Stimulated activated naive B cell treated with anti-CD40 and anti-IgM and Interleukin-4, amounts not matched to agents 10 μg/mL and 1 μg/mL and 100 μg/mL, for 72 hours (primary cell): Measurements from ENCODE around the gene BOLL.

Experiments used
- ATAC-seq, 2 donors: fragments of 150-1000 bp; cut with Tn5 transposase; replicated peaks; 2 replicates each; pipeline ENCODE4 v1.10.0; 2021; ENCODE audit warnings: moderate library complexity in 1 of 2
- DNase-seq: peaks from one replicate; pipeline ENCODE4 v3.0.0; 2021
- H3K27ac Mint-ChIP-seq: one replicate; pipeline ENCODE4 v1.8.0; 2022; ENCODE audit warnings: mild to moderate bottlenecking, mixed read lengths
- H3K27me3 Mint-ChIP-seq, 2 donors: one replicate each; pipeline ENCODE4 v1.8.0; 2022; ENCODE audit warnings: mixed read lengths in 2 of 2
- H3K36me3 Mint-ChIP-seq, 2 donors: one replicate each; pipeline ENCODE4 v1.8.0; 2022; ENCODE audit warnings: mixed read lengths in 2 of 2, mild to moderate bottlenecking in 1 of 2
- H3K4me1 Mint-ChIP-seq, 2 donors: one replicate each; pipeline ENCODE4 v1.8.0; 2022; ENCODE audit warnings: mixed read lengths in 2 of 2, mild to moderate bottlenecking in 1 of 2
- H3K4me3 Mint-ChIP-seq, 2 donors: one replicate each; pipeline ENCODE4 v1.8.0; 2022; ENCODE audit warnings: mild to moderate bottlenecking in 2 of 2, mixed read lengths in 2 of 2, moderate library complexity in 1 of 2
- H3K9me3 Mint-ChIP-seq, 2 donors: one replicate each; pipeline ENCODE4 v1.8.0; 2022; ENCODE audit warnings: mixed read lengths in 2 of 2, mild to moderate bottlenecking in 1 of 2

BOLL gene

DNA sequence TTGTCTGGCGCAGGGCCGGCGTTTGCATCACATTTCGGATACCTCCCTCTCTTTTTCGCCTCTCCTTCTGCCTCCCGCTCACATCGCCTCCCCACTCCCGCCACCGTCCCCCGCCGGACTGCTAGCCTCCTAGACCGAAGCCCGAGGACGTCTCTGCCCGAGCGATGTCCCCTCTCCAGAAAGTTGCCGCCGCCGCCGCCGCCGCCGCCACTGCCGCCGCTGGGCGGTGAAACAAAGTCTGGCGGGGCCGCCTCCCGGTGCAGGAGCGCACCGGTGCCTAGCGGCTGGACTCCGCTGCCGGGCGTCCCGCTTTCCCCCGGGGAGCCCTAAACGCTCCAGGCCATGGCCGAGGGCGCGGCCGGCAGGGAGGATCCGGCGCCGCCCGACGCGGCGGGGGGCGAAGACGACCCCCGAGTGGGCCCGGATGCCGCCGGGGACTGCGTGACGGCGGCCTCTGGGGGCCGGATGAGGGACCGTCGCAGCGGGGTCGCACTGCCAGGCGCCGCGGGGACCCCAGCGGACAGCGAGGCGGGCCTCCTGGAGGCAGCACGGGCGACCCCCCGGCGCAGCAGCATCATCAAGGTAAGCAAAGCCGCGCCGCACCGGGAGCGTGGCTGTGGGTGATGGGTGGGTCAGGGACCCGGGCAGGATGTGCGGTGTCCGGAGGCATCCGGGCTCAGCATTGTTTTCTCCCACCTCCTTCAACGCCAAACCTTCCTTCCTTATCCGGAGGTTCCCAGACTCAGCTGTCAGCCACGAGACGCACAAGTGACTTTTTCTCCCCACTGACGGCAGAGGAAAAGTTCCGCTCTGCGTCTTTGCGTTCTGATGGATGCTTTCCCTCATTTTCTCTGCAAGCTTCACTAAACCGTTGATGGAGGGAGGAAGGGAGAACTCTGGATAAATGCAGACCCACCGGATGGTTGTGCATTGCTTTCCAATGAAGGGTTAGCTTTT is 19.9 kb upstream of the BOLL start:
- no peaks in the 10 kb centered on the region for H3K9me3 Mint-ChIP-seq
- H3K27ac Mint-ChIP-seq, result no peak overlapping the region
- ATAC-seq, result peak; percentile 28 to 46
- DNase-seq, result no peak
- peak overlapping the region; percentile 94 to 96 for H3K4me3 Mint-ChIP-seq
- H3K27me3 Mint-ChIP-seq, result peaks cover 56 to 66% of the 10 kb centered on the region in 2 donors
- H3K36me3 Mint-ChIP-seq, result peaks cover 0 to 1% of the 10 kb centered on the region in 2 donors
- H3K4me1 Mint-ChIP-seq, result peaks cover 14 to 19% of the 10 kb centered on the region in 2 donors

DNA sequence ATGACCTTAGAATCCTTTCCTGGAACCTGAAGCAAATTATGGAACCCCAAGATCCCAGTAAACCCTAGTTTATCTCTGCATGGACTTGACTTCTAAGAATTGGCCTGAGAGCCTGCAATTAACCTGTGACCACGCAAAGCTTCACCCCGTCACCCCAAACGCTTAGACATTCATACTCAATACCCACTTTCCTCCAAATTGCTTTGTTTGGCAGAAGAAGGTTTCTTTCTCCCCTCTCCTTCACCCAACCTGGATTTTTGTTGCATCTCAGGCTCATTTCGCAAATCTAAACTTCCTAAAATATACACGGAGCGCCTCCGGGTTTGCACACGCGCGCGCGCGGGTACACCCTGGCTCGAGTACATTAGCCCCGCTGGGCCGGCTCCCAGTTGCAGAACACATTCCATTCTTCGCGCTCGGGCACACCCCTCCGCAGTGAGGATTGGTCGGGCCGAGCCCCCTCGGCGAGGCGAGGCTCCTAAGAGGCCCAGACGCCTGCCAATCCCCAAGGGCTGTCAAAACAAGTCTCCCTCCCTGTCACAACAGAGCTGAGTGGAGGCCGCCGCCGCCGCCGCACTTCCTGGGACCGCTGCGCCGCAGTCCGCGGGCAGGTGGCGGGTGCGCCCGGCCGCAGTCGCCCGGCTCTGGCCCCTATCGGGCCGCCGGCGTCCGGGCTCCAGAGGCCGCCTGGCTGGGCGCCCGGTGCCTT is 19.1 kb upstream of the BOLL start, which contains the start of gene PLCL1:
TSS of gene PLCL1 (plus strand) at position 545 of the 709 bp plus-strand sequence.
- peaks cover 0 to 1% of the 10 kb centered on the region in 2 donors for H3K36me3 Mint-ChIP-seq
- H3K4me3 Mint-ChIP-seq, result peak within 1 kb of the TSS; percentile 94 to 96
- no peaks in the 10 kb centered on the region for H3K9me3 Mint-ChIP-seq
- peaks cover 56 to 66% of the 10 kb centered on the region in 2 donors for H3K27me3 Mint-ChIP-seq
- DNase-seq (peak; percentile 79), ATAC-seq (peak; percentile 99 to 100)
- H3K4me1 Mint-ChIP-seq, result peaks cover 14 to 19% of the 10 kb centered on the region in 2 donors
- H3K27ac Mint-ChIP-seq, result no peak within 1 kb of the TSS

DNA sequence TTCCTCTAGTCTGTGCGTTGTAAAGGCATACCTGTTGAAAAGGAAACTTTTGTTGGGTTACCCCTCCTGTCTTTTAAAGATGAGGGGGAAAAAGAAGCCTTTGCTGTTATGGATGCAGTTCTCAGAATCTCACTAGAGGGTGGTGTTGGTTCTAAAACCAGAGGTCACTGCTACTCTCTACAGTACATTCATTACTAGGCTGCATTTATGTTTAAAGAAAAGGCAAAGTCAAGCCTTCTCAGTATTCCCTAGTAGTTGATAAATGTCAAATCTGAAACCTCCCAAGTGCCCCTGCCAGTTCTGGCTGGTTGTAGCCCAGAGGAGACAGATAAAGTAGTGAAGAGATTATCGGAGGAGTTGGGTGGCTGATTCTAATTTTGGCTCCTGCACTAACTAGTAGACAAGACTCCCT is 17.9 kb upstream of the BOLL start:
- Mint-ChIP-seq H3K36me3 (peaks cover 0 to 1% of the 10 kb centered on the region in 2 donors), H3K27me3 (peaks cover 55 to 63% of the 10 kb centered on the region in 2 donors), H3K4me1 (peaks cover 14 to 19% of the 10 kb centered on the region in 2 donors), H3K27ac (no peak overlapping the region), H3K4me3 (no peak overlapping the region), H3K9me3 (no peaks in the 10 kb centered on the region)
- DNase-seq, result no peak
- peak; percentile 43 to 50 for ATAC-seq

DNA sequence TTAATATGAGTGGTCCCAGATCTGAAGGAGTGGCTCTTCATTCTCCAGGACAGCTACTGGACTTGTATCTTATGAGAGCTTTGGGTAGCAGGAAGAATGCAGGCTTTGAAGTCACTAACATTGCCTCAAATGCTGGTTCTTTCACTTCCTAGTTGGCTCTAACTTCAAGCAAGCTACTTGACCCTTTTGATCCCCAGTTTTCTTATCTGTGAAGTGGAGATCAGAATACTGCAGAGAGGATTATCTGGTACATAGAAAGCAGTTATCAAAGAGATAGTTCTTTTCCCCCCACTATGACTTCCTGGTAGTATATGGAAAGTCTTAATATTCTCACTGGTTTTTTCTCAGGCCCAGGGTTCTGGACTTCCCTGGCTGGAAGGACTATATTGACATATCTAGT is 15.9 kb upstream of the BOLL start:
- no peaks in the 10 kb centered on the region for H3K9me3 Mint-ChIP-seq
- DNase-seq (no peak), ATAC-seq (no peak)
- no peak overlapping the region for H3K27ac Mint-ChIP-seq
- peaks cover 0 to 1% of the 10 kb centered on the region in 2 donors for H3K36me3 Mint-ChIP-seq
- H3K27me3 Mint-ChIP-seq, result peaks cover 58 to 62% of the 10 kb centered on the region in 2 donors
- no peak overlapping the region for H3K4me3 Mint-ChIP-seq
- H3K4me1 Mint-ChIP-seq, result peaks cover 14 to 18% of the 10 kb centered on the region in 2 donors

DNA sequence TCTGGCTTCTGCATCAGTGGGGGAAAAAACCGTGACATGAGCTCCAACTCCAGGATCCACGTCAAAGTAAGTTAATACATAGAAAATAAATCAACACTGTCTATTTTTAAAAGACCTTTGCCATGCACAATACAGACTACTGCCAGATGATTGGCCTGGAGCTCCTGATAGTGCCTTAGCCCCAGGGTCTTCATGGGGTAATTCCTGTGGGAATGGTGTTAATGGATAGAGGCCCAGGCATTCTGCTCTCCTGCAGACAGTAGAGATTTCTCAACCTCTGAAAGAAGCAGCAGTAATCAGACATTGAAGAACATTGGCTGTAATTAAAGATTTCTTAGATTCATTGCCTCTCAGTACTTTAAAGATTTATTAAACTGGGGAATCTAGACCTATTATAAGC is 15.0 kb upstream of the BOLL start:
- no peak for DNase-seq
- H3K27me3 Mint-ChIP-seq, result peaks cover 58 to 62% of the 10 kb centered on the region in 2 donors
- no peak overlapping the region for H3K4me3 Mint-ChIP-seq
- H3K4me1 Mint-ChIP-seq, result peaks cover 8 to 10% of the 10 kb centered on the region in 2 donors
- ATAC-seq, result no peak
- H3K36me3 Mint-ChIP-seq, result peaks cover 0 to 1% of the 10 kb centered on the region in 2 donors
- peaks cover 0 to 5% of the 10 kb centered on the region in 2 donors for H3K9me3 Mint-ChIP-seq
- H3K27ac Mint-ChIP-seq, result no peak overlapping the region

DNA sequence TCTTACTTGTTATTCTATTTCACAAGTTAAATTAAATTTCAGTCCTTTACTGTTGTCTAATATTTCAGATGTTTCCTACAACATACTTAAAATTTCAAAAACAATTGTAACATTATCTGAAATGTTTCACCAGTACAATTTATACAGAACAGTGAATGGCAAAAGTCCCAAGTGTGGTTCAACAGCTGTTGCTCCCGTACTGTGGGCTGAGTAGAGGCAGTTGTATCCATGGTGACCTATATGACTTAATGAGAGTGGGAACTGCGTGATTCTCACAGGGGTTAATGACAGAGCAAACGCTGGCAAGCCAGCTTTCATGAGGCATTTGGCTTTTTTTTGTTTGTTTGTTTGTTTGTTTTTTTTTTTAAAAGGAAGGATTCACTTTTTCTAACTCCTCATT is 13.9 kb upstream of the BOLL start:
- peaks cover 3% of the 10 kb centered on the region in 2 donors for H3K4me1 Mint-ChIP-seq
- DNase-seq (no peak), ATAC-seq (no peak)
- no peaks in the 10 kb centered on the region for H3K36me3 Mint-ChIP-seq
- peaks cover 55 to 60% of the 10 kb centered on the region in 2 donors for H3K27me3 Mint-ChIP-seq
- no peak overlapping the region for H3K27ac Mint-ChIP-seq
- peaks cover 0 to 5% of the 10 kb centered on the region in 2 donors for H3K9me3 Mint-ChIP-seq
- no peak overlapping the region for H3K4me3 Mint-ChIP-seq

DNA sequence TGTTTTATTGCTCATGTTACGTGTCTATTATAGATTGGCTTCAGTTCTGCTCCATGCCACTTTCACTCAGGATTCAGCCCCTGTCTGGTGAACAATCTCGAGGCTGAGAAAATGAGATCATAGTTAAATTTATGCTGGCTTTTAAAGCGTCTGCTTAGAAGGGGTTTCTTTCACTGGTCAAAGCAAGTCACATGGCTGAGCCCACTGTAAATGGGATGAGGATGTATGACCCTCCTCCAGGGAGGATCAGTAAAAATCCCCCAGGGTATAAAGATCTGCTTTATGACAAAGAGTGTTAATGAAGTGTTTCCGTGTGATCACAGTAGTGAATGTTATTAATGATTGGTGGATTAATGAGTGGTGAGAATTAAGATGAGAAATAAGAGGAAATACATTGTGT is 13.1 kb upstream of the BOLL start:
- DNase-seq, result no peak
- Mint-ChIP-seq H3K27me3 (peaks cover 57 to 64% of the 10 kb centered on the region in 2 donors), H3K4me3 (no peak overlapping the region), H3K9me3 (peaks cover 0 to 5% of the 10 kb centered on the region in 2 donors), H3K4me1 (no peaks in the 10 kb centered on the region), H3K36me3 (no peaks in the 10 kb centered on the region), H3K27ac (no peak overlapping the region)
- ATAC-seq, result no peak

DNA sequence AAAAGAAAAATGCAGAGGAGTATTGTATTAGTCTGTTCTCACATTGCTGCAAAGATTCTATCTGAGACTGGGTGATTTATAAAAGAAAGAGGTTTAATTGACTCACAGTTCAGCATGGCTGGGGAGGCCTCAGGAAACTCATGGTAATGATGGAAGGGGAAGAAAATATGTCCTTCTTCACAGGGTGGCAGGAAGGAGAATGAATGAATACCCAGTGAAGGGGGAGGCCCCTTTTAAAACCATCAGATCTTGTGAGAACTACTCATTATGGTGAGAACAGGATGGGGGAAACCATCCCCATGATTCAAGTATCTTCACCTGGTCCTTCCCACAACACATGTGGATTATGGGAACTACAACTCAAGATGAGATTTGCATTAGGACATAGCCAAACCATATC is 10.2 kb upstream of the BOLL start:
- H3K27ac Mint-ChIP-seq, result no peak overlapping the region
- no peaks in the 10 kb centered on the region for H3K36me3 Mint-ChIP-seq
- H3K27me3 Mint-ChIP-seq, result peaks cover 50 to 63% of the 10 kb centered on the region in 2 donors
- no peaks in the 10 kb centered on the region for H3K4me1 Mint-ChIP-seq
- H3K4me3 Mint-ChIP-seq, result no peak overlapping the region
- peaks cover 0 to 5% of the 10 kb centered on the region in 2 donors for H3K9me3 Mint-ChIP-seq
- ATAC-seq, result no peak
- no peak for DNase-seq

DNA sequence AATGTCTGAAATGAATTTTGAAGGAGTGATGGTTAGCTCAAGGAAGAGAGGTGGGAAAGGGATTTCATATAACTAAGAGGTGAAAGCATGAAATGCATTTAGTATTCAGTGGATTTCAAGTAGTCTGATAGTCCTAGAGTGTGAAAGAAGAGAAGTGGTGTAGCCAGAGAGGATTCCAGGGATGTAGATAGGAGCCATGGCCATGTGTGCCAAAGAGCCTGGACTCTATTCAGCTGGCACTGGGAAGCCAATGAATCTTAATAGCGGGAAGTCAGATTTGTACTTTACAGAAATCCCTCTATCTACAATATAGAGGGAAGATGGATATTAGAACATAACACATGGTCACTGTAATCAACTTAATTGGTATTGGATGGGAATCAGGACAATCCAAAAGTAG is 8.3 kb upstream of the BOLL start:
- Mint-ChIP-seq H3K4me3 (no peak overlapping the region), H3K27ac (no peak overlapping the region), H3K36me3 (no peaks in the 10 kb centered on the region), H3K27me3 (peaks cover 49 to 59% of the 10 kb centered on the region in 2 donors), H3K9me3 (peaks cover 0 to 5% of the 10 kb centered on the region in 2 donors), H3K4me1 (no peaks in the 10 kb centered on the region)
- DNase-seq (no peak), ATAC-seq (no peak)

DNA sequence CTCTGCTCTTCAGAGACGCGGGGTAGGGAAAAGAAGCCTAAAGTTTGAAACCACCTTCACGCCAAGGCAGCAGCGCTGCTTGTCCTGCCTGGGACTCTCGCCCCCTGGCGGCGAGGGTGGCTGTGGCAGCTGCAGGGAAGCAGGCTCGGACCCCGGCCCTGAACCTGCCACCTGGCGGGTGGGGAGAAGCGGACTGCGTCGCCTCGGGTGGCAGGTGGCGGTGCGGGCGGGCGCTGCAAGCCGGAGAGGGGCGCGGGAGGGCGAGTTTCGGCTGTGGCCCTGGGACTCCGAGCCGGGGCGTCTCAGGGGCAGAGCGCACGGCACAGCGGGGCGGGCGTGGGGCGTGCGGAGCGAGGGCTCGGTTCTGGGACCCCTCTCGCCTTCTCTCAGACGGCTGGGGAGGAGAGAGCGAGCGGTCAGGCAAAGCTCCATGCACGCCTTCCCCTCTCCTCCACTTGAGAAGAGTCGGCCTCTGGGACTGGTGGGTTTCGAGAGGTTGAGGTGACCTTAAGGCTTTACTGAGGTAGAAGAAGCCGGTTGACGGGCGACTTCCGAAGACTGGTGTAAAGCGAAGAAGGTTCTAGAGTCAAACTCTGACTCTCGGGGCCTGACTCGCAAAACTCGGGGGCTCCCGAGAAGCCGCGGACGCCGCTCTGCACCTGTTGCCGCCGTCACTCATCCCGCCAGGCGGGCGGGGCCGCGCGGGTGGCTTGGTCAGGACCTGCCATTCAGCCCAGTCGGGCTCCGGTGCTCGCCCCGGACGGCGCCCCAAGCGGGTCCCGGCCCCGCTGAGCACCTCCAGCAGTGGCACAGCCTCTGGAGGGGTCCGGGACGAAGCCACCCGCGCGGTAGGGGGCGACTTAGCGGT is 1.1 kb upstream of the BOLL start:
- peaks cover 2 to 7% of the 10 kb centered on the region in 2 donors for H3K4me1 Mint-ChIP-seq
- H3K27me3 Mint-ChIP-seq, result peaks cover 19 to 37% of the 10 kb centered on the region in 2 donors
- no peak overlapping the region for H3K27ac Mint-ChIP-seq
- H3K36me3 Mint-ChIP-seq, result peaks cover 1 to 4% of the 10 kb centered on the region in 2 donors
- ATAC-seq (peak; percentile 72 to 76), DNase-seq (peak; percentile 42)
- peaks cover 0 to 2% of the 10 kb centered on the region in 2 donors for H3K9me3 Mint-ChIP-seq
- H3K4me3 Mint-ChIP-seq, result peak overlapping the region; percentile 76 to 77

DNA sequence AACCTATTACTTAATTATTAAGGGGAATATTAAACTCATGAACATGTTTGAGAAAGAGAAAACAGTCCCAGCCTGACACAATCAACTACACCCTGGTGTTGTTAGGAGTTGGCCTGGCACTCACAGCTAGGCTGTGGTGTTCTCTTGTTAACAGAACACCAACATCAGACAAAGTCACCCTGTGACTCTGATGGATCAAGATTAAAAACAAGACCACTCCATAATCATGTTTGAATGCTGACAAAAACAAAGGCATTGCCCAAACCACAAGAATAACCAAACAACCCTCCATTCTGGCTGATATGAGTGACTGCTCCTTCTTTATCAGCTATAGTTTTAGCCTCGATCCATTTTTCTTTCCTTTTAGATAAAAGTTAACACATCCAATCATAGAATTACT is 3.0 kb downstream of the BOLL start:
- Mint-ChIP-seq H3K36me3 (peaks cover 1 to 4% of the 10 kb centered on the region in 2 donors), H3K27me3 (peaks cover 14 to 23% of the 10 kb centered on the region in 2 donors), H3K4me3 (no peak overlapping the region), H3K4me1 (peaks cover 2 to 7% of the 10 kb centered on the region in 2 donors), H3K9me3 (peaks cover 0 to 2% of the 10 kb centered on the region in 2 donors), H3K27ac (no peak overlapping the region)
- no peak for ATAC-seq
- DNase-seq, result no peak

DNA sequence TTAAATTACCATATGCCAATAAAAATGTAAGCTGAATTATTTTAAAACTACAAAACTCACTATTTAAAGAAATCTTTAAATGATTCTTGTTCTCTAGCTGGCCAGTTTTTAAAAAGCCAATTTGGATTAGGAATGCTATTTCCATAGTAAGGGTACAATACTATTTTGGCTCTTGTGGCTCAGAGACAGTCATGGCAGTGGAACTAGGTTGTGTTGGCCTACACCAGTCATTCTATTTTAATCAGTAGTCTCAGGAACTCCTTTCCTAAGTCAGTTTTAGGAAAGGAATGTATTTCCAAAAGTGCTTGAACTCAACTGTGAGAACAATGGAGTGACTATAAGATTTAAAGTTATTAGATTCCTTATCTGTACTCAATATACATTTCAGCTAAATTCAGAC is 5.9 kb downstream of the BOLL start:
- ATAC-seq, result no peak
- H3K27ac Mint-ChIP-seq, result no peak overlapping the region
- no peaks in the 10 kb centered on the region for H3K36me3 Mint-ChIP-seq
- no peaks in the 10 kb centered on the region for H3K4me1 Mint-ChIP-seq
- DNase-seq, result no peak
- no peaks in the 10 kb centered on the region for H3K9me3 Mint-ChIP-seq
- H3K27me3 Mint-ChIP-seq, result peaks cover 8 to 11% of the 10 kb centered on the region in 2 donors
- no peak overlapping the region for H3K4me3 Mint-ChIP-seq

DNA sequence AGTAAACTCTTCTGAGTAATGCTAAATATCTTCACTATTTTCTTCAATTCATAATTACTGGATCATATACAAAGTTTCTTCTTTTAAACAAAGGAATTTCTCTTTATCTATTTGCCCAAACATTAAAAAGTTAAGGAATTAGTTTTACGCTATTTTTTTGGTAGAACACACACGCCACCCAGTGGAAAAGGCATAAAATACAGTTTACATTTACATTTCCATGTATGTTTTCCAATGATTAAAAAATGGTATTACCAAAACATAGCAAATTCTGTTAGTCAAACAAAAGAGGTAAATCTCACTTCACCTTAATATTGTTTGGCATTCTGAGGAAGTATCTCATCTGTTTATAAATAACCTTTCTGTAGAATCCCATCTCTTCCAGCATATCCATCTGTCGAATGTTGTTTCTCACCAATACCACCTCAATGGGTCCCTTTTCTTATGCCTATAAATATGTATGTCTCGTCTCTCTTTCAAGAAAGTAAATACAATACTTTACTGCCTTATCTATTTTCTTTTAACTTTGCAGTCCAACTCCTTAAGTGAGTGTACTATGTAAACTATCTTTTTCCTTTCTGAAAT is 7.2 kb downstream of the BOLL start:
- no peak for DNase-seq
- no peak overlapping the region for H3K4me3 Mint-ChIP-seq

More for the DNA sequence above, 7.2 kb downstream of the BOLL start:
- Mint-ChIP-seq H3K4me1 (no peaks in the 10 kb centered on the region), H3K9me3 (no peaks in the 10 kb centered on the region), H3K27ac (no peak overlapping the region), H3K36me3 (no peaks in the 10 kb centered on the region), H3K27me3 (peaks cover 8 to 11% of the 10 kb centered on the region in 2 donors)
- no peak for ATAC-seq
